Fibroblast of skin of right quadriceps (primary cell): Measurements from ENCODE around the gene ZNF536.
"Not testable (repeated sequence)": the region's sequence is repeated elsewhere in the genome, so short reads cannot be mapped to it uniquely, and the experiment has no call there.

ENCODE experiments used
- DNase-seq: peaks from one replicate; pipeline ENCODE4 v3.0.0-alpha.2; 2013

ZNF536 gene

DNA sequence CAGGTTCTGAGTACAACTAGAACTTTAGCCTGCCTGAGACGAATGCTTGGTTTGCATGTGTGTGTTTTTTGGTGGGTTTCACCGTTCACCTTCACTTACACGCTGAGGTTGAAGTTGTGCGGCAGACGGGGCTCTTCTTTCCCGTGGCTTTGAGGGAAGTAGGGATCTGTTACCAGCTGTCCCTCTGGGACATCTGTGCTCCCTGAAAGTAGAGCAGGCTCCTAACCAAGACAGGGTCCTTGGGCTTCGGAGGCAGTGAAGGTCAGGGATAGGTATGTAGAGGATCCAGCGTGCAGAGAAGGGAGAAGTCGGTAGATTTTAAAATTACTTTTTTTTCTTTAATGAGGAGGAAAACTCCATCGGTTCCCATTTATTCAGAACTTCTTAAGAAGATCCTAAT is 48.7 kb downstream of the ZNF536 start:
- DNase-seq, result no peak

DNA sequence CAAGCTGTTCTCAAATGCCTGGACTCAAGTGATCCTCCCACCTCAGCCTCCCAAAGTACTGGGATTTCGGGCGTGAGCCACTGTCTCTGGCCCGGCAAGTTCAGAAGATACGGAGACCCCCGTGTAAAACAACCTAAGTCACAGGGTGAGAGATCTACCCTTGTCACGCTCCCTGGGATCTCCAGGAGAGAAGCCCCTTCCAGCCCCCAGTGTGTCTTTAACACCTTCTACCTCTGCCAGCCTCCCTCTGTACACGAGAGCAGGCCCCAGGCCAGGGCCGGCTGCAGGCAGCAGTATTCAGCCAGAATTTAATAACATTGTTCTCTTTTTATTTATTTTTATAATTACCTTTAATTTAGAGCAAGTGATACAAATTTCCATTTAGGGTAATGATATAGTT is 49.4 kb downstream of the ZNF536 start:
- DNase-seq, result no peak

DNA sequence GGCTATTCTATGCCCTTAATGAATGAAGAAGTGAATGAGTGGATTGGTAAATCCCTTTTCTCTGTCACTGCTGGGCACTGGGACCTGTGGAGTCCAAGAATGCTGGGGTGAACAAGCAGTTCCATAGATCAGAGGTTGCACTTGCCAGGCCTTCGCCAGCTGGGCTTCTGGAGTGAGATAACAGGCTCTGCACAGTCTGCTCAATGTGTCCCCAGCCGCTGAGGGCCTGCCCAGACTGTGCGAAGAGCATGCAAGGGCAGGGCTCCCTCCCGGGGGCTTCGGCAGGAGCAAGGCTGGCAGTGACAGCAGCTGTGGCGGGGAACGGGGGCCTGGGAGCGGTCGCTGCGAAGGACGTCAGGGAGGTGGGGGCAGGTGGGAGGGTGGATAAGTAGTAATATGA is 51.3 kb downstream of the ZNF536 start:
- DNase-seq, result no peak

DNA sequence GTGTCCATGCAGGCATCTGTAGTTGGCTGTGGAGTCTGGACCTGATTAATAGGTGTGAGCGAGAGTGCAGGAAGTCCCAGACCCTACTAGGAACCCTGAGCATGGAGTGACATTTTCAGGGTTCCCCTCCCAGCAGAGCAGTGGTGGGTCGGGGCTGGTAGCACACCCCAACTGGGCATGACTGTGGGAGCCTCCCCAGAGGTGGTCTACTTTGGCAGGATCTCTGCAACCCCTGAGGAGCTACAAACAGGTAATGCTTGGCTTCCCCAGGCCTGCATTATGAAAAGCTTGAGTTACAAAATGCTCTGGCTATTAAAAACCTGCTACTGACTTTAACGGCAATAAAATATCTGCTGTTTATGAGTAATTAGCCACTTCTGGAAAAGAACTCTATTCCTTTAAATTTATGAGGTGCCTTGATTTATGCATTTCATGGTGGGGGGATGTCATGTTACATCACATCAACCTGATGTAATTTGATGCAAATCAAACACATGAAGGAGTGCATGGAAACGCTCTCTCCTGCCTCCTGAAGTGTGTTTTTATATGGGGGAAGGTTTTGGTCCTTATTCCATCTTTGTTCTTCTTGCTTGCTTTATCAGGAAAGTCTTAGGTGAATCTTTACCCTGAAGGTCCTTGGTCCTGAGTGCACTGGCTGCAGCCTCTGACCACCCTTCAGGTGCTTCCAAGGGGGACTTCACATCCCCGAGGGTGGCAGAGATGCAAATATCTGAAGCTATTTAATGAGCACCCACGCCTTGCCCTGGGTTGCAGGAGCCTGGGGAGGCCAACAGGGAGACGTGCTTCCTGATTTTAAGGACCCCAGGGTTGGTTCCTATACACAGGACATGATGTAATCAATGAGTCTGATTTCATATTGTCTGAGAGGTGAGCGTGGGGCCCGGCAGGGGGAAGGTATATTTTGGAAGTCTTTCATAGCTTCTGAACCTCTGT is 54.0 kb downstream of the ZNF536 start:
- DNase-seq, result no peak

DNA sequence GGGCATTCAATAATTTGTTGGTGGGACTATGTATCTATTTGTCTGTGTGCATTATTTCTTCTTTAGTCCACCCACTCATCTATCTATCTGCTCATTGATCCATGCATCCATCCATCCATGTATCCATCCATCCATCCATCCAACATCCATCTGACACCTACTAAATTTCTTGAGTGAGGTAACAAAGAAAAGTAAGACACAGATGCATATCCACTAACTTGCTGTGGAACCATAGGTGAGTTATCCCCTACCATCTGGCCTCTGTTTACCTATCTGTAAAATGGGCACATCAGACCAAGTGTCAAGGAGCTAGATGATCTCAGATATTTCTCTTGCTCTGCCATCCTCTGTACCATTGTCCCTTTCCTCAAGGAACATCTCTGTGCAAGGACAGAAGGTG is 54.7 kb downstream of the ZNF536 start:
- DNase-seq, result no peak

DNA sequence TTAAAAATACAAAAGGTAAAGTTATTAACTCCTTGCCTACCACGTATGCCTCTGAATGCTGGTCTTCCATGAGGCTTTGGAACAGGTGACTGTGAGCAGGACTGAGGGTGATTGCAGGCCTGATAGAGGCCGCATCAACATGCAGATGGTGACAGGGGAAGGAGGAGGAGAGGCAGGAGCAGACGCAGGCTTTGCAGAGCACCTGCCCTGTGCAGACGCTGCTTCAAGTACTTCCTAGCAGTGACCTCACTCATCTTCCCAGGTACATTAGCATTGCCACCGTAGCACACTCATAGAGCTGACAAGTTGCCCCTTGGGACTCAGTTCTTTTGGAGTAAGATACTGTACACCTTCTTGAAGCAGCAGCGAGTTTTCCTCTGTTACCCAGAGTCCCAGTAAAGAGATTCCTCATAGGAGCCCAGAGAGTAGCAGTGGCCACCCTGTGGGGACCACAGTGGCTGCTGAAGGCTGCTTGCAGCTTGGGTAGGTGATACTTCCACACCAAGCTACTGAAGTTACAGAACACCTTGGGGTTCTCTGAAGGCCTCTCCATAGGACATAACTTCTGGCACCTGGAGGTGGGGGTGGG is 56.0 kb downstream of the ZNF536 start:
- DNase-seq, result no peak

DNA sequence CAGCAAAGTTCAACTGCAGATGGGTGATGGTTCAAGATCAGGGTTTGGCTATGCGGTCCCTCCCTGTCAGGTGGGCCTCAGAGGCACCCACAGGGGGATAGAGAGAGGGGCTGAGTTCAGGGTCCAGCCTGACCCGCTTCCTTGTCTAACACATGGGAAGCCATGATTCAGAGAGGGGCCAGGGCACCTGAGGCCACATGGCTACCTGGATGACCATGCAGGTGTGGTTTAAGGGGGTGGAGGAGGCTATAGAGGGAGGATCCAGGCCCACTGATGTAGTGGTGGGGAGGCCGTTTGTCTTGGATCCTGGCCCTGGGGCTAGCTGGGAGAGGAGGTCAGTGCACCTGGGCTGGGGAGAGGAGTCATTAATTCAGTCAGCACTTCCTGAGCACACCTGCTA is 56.7 kb downstream of the ZNF536 start:
- DNase-seq, result no peak

DNA sequence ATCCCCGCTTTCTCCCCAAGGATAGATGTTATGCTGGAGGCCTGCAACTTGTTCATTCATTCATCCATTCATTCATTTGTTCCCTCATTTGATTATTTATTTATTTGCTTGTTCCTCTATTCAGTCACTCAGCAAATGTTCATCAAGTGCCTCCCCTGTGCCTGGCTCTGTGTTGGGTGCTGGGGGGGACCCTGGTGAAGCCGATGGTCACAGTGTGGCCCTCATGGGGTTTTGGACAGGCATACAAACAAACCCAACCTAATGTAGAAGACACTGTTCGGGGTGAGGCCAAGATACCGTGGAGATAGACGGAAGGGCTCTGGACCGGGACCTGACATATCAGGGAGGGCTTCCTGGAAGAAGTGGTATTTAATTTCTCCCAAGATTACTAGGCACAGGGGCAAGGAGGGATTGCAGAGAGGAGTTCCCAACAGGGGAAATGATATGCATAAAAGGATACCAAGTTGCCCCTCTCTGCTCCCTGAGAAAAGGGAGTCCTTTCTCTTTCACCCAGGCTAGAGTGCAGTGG is 58.1 kb downstream of the ZNF536 start:
- no peak for DNase-seq

GRCh38 chr19:30431591-30431990 is 59.4 kb downstream of the ZNF536 start:
- DNase-seq, result no peak

- DNase-seq, result no peak
Measured at GRCh38 chr19:30434797-30435594, 62.8 kb downstream of the ZNF536 start.

- DNase-seq, result no peak
Measured at GRCh38 chr19:30437869-30438268, 65.7 kb downstream of the ZNF536 start.

DNA sequence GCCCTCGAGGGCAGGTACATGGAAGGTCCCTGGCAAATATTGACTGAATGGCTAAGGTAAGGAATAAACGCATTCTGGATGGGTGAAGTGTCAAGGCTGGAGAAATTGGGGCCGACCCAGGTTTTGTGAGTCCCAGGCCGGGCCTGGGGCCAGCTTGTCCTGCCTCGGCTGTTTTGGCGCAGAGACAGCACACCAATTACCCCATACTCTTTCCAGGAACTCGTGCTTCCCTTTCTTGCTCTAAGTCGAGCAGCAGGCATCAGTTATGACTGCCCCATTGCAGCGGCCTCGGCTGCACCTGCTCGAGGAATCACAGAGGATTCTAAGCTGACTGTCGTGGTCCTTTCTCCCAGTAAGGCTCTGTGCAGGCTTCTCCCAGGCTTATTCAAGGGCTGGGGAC is 67.1 kb downstream of the ZNF536 start:
- no peak for DNase-seq

DNA sequence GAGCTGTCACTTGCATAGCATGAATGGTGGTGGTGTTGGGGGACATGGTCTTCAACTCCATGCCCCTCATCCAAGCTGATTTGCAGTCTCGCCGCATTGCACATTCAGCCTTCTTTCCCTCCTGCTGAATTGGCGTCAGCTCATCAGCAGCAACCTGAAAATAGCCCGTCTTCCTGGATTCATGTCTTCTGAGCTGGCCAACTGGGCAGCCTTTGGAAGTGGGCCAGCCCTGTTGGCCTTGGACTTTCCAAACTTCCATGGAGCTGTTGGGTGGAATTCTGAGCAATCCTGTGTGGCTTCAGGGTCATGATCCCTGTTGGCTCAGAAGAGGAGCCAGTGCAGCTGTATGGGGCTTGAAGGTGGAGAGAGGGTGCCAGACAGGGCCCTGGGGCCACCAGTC is 68.8 kb downstream of the ZNF536 start:
- DNase-seq, result no peak

GRCh38 chr19:30442674-30443073 is 70.5 kb downstream of the ZNF536 start:
- no peak for DNase-seq

DNA sequence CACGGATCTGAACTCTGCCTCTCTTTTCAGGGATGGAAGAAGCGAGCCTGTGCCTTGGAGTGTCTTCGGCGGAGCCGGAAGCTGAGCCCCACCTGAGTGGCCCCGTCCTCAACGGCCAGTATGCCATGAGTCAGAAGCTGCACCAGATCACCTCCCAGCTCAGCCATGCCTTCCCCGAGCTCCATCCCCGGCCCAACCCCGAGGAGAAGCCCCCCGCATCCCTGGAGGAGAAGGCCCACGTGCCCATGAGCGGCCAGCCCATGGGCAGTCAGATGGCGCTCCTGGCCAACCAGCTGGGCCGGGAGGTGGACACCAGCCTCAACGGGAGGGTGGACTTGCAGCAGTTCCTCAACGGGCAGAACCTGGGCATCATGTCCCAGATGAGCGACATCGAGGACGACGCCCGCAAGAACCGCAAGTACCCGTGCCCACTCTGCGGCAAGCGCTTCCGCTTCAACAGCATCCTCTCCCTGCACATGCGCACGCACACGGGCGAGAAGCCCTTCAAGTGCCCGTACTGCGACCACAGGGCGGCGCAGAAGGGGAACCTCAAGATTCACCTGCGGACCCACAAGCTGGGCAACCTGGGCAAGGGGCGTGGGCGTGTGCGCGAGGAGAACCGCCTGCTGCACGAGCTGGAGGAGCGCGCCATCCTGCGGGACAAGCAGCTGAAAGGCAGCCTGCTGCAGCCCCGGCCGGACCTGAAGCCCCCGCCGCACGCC is 71.5 kb downstream of the ZNF536 start:
- DNase-seq, result no peak

DNA sequence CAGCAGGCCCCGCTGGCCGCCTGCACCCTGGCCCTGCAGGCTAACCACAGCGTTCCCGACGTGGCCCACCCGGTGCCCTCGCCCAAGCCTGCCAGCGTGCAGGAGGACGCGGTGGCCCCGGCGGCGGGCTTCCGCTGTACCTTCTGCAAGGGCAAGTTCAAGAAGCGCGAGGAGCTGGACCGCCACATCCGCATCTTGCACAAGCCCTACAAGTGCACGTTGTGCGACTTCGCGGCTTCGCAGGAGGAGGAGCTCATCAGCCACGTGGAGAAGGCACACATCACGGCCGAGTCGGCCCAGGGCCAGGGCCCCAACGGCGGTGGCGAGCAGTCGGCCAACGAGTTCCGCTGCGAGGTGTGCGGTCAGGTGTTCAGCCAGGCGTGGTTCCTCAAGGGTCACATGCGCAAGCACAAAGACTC is 72.1 kb downstream of the ZNF536 start:
- no peak for DNase-seq

- DNase-seq, result no peak
Measured at GRCh38 chr19:30444686-30445232, 72.6 kb downstream of the ZNF536 start.

GRCh38 chr19:30445385-30445784 is 73.2 kb downstream of the ZNF536 start:
- DNase-seq, result no peak

GRCh38 chr19:30446120-30446519 is 73.9 kb downstream of the ZNF536 start:
- not testable (repeated sequence) for DNase-seq

- peak; percentile 92 for DNase-seq
Measured at GRCh38 chr19:30446850-30447552, 74.8 kb downstream of the ZNF536 start.

- no peak for DNase-seq
Measured at GRCh38 chr19:30447553-30447870, 75.3 kb downstream of the ZNF536 start.
